GM12878 (cell line): ENCODE results near the gene DPM2. TPM values are rescaled to one million over a fixed set of nuclear protein-coding genes. Genes with fewer than 3 reads are reported as not detected.
A peak's percentile ranks its signal among the peaks of the same experiment; 100 is the strongest.

Experiments
- CREM ChIP-seq: IDR thresholded peaks from 2 replicates; pipeline ENCODE4 v1.6.1; 2014; ENCODE audit warnings: antibody characterized with exemption, low read depth
- EED ChIP-seq: sonication (generic); IDR thresholded peaks from 2 replicates; pipeline ENCODE4 v1.6.1; 2016; ENCODE audit warnings: antibody characterized with exemption, low read depth
- ETV6 ChIP-seq, 2 experiments: fragments of 450-650 bp in 1 of 2; IDR thresholded peaks in 1 of 2; conservative IDR thresholded peaks in 1 of 2; 2 replicates each; pipeline ENCODE4 v1.6.1; 2014; ENCODE audit warnings: antibody characterized with exemption in 1 of 2, borderline replicate concordance in 1 of 2, low read depth in 1 of 2, mild to moderate bottlenecking in 1 of 2, moderate library complexity in 1 of 2
- FOXK2 ChIP-seq: fragments of 450-650 bp; IDR thresholded peaks from 2 replicates; pipeline ENCODE4 v1.6.1; 2017; ENCODE audit warnings: mild to moderate bottlenecking, moderate library complexity
- HDGF ChIP-seq: fragments of 450-650 bp; IDR thresholded peaks from 2 replicates; pipeline ENCODE4 v1.6.1; 2016; ENCODE audit warnings: antibody characterized with exemption
- KDM1A ChIP-seq: fragments of 200-600 bp; sonication (generic); IDR thresholded peaks from 2 replicates; pipeline ENCODE4 v1.6.1; 2016; ENCODE audit warnings: borderline replicate concordance
- MXI1 ChIP-seq: fragments of 150-350 bp; IDR thresholded peaks from 2 replicates; pipeline ENCODE4 v1.6.1; 2011; ENCODE audit warnings: low read depth, mild to moderate bottlenecking, inconsistent platforms, low read length, improper control_type of control experiment
- MYB ChIP-seq: fragments of 150-350 bp; IDR thresholded peaks from 2 replicates; pipeline ENCODE4 v1.6.1; 2014; ENCODE audit warnings: mild to moderate bottlenecking, low read depth, low read length, borderline replicate concordance
- NBN ChIP-seq: fragments of 450-650 bp; IDR thresholded peaks from 2 replicates; pipeline ENCODE4 v1.6.1; 2016
- NR2C2 ChIP-seq: IDR thresholded peaks from 2 replicates; pipeline ENCODE4 v1.6.1; 2011; ENCODE audit warnings: borderline replicate concordance, low read depth; ENCODE audit not compliant: control insufficient read depth, insufficient read length
- POLR2A ChIP-seq: IDR thresholded peaks from 2 replicates; pipeline ENCODE4 v1.6.1; 2011; ENCODE audit warnings: low read depth, mild to moderate bottlenecking, low read length
- ZNF274 ChIP-seq: IDR thresholded peaks from one replicate; pipeline ENCODE4 v1.8.0; 2011; ENCODE audit not compliant: insufficient read length, insufficient read depth
- polyA plus RNA-seq, 11 experiments: library from polyadenylated mRNA; depleted of rRNA in 4 of 11; unstranded in 6 of 11; stranded (reverse) in 5 of 11; fragments of >200 nt; fragmentation: Nextera tagmentation in 4 of 11; fragmentation: Illumina TruSeq in 1 of 11; extraction: Ambion mirVana in 4 of 11; extraction: Trizol in 1 of 11; gene quantifications; 1 replicate in 1 of 11; 2 replicates in 10 of 11; pipeline versions ENCODE4 v1.2.1 to v1.2.3, GENCODE V29; 2011 to 2016; ENCODE audit warnings: inconsistent platforms in 2 of 11, missing spikeins in 2 of 11, low read depth in 1 of 11
- total RNA-seq, 4 experiments: library from RNA; depleted of rRNA in 3 of 4; stranded (reverse); fragments of >200 nt in 3 of 4; fragmentation: Illumina TruSeq in 1 of 4; extraction: Trizol in 1 of 4; gene quantifications; 2 replicates each; pipeline versions ENCODE4 v1.2.1 to v1.2.3, GENCODE V29; 2013 to 2021
- TF ChIP-seq, protein P1 (sequence below): fragments of 450-650 bp; IDR thresholded peaks from 2 replicates; pipeline ENCODE4 v1.6.1; 2016; ENCODE audit warnings: mild to moderate bottlenecking, moderate library complexity, borderline replicate concordance
- TF ChIP-seq, protein P2 (sequence below): fragments of 150-350 bp; IDR thresholded peaks from 2 replicates; pipeline ENCODE4 v1.6.1; 2016; ENCODE audit warnings: low read depth, low read length
- TF ChIP-seq, protein P3 (sequence below): fragments of 450-650 bp; IDR thresholded peaks from 2 replicates; pipeline ENCODE4 v1.6.1; 2017; ENCODE audit warnings: mild to moderate bottlenecking
- TF ChIP-seq, protein P4 (sequence below): fragments of 450-650 bp; formaldehyde crosslinking; IDR thresholded peaks from 2 replicates; pipeline ENCODE4 v1.4.0; 2022; ENCODE audit warnings: mild to moderate bottlenecking, moderate library complexity

Gene DPM2
- total and polyA plus RNA-seq, 10 of the 15 experiments (the other 5 are each of a cell fraction or from before 2014, with no cell fraction given), result 22.7 to 77.9 (median 44.7) TPM

DNA sequence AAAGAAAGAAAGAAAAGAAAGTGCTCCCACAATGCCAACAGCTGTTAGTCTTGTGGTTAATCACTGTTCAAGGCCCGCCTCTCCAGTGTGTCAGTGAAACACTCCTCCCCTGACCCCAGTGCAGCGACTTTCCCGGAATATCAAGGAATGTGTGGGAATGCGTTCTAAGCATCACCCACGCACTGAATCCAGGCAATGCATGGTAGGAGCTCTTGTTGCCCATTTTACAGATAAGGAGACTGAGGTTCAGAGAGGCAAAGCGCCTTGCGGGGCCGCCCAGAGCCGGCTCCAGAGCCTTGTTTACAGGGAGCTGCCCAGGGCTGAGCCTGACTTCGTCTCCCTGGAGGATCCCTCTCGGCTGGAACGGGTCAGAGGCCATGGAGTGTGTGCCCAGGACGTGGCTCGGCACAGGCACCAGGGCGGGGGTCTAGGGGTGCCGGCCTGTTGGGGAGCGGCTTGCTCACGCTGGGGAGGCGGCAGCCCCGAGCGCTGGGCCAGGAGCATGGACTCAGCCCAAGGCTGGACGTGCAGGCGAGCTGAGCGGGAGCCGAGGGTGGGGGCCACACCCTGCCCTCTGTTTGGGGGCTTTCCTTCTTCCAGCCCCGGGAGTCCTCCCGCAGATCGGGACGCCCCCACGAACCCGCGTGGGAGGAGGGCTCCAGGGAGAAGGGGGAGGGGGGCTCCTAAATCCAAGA is 39.1 kb downstream of the DPM2 start (continued):
- no peak for TF ChIP-seq KDM1A
- TF ChIP-seq, protein P1, sequence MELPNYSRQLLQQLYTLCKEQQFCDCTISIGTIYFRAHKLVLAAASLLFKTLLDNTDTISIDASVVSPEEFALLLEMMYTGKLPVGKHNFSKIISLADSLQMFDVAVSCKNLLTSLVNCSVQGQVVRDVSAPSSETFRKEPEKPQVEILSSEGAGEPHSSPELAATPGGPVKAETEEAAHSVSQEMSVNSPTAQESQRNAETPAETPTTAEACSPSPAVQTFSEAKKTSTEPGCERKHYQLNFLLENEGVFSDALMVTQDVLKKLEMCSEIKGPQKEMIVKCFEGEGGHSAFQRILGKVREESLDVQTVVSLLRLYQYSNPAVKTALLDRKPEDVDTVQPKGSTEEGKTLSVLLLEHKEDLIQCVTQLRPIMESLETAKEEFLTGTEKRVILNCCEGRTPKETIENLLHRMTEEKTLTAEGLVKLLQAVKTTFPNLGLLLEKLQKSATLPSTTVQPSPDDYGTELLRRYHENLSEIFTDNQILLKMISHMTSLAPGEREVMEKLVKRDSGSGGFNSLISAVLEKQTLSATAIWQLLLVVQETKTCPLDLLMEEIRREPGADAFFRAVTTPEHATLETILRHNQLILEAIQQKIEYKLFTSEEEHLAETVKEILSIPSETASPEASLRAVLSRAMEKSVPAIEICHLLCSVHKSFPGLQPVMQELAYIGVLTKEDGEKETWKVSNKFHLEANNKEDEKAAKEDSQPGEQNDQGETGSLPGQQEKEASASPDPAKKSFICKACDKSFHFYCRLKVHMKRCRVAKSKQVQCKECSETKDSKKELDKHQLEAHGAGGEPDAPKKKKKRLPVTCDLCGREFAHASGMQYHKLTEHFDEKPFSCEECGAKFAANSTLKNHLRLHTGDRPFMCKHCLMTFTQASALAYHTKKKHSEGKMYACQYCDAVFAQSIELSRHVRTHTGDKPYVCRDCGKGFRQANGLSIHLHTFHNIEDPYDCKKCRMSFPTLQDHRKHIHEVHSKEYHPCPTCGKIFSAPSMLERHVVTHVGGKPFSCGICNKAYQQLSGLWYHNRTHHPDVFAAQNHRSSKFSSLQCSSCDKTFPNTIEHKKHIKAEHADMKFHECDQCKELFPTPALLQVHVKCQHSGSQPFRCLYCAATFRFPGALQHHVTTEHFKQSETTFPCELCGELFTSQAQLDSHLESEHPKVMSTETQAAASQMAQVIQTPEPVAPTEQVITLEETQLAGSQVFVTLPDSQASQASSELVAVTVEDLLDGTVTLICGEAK, result no peak
- TF ChIP-seq CREM, result no peak
- no peak for TF ChIP-seq ZNF274
- TF ChIP-seq POLR2A, result peak; percentile 45; the same call in 1 of the 2 replicates
- no peak for TF ChIP-seq MYB
- no peak for TF ChIP-seq NR2C2
- peak; percentile 53 for TF ChIP-seq EED
- no peak for TF ChIP-seq FOXK2
- TF ChIP-seq, protein P2, sequence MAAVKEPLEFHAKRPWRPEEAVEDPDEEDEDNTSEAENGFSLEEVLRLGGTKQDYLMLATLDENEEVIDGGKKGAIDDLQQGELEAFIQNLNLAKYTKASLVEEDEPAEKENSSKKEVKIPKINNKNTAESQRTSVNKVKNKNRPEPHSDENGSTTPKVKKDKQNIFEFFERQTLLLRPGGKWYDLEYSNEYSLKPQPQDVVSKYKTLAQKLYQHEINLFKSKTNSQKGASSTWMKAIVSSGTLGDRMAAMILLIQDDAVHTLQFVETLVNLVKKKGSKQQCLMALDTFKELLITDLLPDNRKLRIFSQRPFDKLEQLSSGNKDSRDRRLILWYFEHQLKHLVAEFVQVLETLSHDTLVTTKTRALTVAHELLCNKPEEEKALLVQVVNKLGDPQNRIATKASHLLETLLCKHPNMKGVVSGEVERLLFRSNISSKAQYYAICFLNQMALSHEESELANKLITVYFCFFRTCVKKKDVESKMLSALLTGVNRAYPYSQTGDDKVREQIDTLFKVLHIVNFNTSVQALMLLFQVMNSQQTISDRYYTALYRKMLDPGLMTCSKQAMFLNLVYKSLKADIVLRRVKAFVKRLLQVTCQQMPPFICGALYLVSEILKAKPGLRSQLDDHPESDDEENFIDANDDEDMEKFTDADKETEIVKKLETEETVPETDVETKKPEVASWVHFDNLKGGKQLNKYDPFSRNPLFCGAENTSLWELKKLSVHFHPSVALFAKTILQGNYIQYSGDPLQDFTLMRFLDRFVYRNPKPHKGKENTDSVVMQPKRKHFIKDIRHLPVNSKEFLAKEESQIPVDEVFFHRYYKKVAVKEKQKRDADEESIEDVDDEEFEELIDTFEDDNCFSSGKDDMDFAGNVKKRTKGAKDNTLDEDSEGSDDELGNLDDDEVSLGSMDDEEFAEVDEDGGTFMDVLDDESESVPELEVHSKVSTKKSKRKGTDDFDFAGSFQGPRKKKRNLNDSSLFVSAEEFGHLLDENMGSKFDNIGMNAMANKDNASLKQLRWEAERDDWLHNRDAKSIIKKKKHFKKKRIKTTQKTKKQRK, result no peak
- TF ChIP-seq, protein P3, sequence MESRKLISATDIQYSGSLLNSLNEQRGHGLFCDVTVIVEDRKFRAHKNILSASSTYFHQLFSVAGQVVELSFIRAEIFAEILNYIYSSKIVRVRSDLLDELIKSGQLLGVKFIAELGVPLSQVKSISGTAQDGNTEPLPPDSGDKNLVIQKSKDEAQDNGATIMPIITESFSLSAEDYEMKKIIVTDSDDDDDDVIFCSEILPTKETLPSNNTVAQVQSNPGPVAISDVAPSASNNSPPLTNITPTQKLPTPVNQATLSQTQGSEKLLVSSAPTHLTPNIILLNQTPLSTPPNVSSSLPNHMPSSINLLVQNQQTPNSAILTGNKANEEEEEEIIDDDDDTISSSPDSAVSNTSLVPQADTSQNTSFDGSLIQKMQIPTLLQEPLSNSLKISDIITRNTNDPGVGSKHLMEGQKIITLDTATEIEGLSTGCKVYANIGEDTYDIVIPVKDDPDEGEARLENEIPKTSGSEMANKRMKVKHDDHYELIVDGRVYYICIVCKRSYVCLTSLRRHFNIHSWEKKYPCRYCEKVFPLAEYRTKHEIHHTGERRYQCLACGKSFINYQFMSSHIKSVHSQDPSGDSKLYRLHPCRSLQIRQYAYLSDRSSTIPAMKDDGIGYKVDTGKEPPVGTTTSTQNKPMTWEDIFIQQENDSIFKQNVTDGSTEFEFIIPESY, result peak; percentile 71; the same call in 1 of the 2 replicates
- peak; percentile 39; the same call in 1 of the 2 replicates for TF ChIP-seq HDGF
- TF ChIP-seq, protein P4, sequence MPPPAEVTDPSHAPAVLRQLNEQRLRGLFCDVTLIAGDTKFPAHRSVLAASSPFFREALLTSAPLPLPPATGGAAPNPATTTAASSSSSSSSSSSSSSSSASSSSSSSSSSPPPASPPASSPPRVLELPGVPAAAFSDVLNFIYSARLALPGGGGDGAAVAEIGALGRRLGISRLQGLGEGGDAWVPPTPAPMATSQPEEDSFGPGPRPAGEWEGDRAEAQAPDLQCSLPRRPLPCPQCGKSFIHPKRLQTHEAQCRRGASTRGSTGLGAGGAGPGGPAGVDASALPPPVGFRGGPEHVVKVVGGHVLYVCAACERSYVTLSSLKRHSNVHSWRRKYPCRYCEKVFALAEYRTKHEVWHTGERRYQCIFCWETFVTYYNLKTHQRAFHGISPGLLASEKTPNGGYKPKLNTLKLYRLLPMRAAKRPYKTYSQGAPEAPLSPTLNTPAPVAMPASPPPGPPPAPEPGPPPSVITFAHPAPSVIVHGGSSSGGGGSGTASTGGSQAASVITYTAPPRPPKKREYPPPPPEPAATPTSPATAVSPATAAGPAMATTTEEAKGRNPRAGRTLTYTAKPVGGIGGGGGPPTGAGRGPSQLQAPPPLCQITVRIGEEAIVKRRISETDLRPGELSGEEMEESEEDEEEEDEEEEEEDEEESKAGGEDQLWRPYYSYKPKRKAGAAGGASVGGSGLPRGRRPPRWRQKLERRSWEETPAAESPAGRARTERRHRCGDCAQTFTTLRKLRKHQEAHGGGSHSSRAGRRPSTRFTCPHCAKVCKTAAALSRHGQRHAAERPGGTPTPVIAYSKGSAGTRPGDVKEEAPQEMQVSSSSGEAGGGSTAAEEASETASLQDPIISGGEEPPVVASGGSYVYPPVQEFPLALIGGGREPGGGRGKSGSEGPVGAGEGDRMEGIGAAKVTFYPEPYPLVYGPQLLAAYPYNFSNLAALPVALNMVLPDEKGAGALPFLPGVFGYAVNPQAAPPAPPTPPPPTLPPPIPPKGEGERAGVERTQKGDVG, result no peak
- TF ChIP-seq ETV6 (conservative IDR thresholded peaks at IDR 0.05 in 1 of 2, IDR thresholded peaks at IDR 0.05 in 1 of 2; ENCODE audit: borderline replicate concordance in 1 of 2, low read depth in 1 of 2), result no peak
- TF ChIP-seq NBN, result no peak
- TF ChIP-seq MXI1, result no peak; the same call in 1 of the 2 replicates
